Left ventricle myocardium inferior (tissue), 1 donor: ENCODE measurements around the gene SIGMAR1. TPM values are rescaled to one million over a fixed set of nuclear protein-coding genes. Genes with fewer than 3 reads are reported as not detected.

Experiments
- DNase-seq: peaks from one replicate; pipeline ENCODE4 v3.0.0-alpha.2; 2020
- H3K27ac ChIP-seq: fragments of 200-600 bp; replicated peaks from 2 replicates; pipeline ENCODE4 v1.8.0; 2021
- H3K27me3 ChIP-seq: fragments of 200-600 bp; 2 replicates; pipeline ENCODE4 v1.8.0; 2021; ENCODE audit warnings: low read depth
- H3K36me3 ChIP-seq: fragments of 200-600 bp; 2 replicates; pipeline ENCODE4 v1.8.0; 2021
- H3K4me1 ChIP-seq: fragments of 200-600 bp; 2 replicates; pipeline ENCODE4 v1.8.0; 2021
- H3K4me3 ChIP-seq: fragments of 200-600 bp; 2 replicates; pipeline ENCODE4 v1.8.0; 2021; ENCODE audit warnings: mild to moderate bottlenecking, moderate library complexity
- H3K9me3 ChIP-seq: fragments of 200-600 bp; replicated peaks from 2 replicates; pipeline ENCODE4 v1.8.0; 2021
- CTCF ChIP-seq: fragments of 200-600 bp; IDR thresholded peaks from 2 replicates; pipeline ENCODE4 v1.8.0; 2021; ENCODE audit warnings: antibody characterized with exemption, mild to moderate bottlenecking, borderline replicate concordance
- intact Hi-C: fragments of 100-400 bp; cut with micrococcal nuclease; formaldehyde crosslinking; loops from one replicate; pipeline ENCODE4 v1.11.0; 2022
- total RNA-seq: library from RNA; stranded (reverse); fragmentation: NEBNext Ultra II Directional; extraction: Animal tissue kit (Norgen Biotek cat#: 25700); gene quantifications from one replicate; pipeline ENCODE4 v1.2.1, GENCODE V29; 2021
- donor health status: DM: no; HTN: yes; CAD: no; lungs with severe emphysema.

Gene SIGMAR1
- total RNA-seq, 1 donor from 2014 or later = 20.0 TPM

GRCh38 chr9:34611811-34612787 is 25.5 kb downstream of the SIGMAR1 start, which contains the start of gene RPP25L:
RPP25L (minus strand) TSS chr9:34612097; CDS start chr9:34611296, 801 bp downstream.
- TF ChIP-seq CTCF = no peak

GRCh38 chr9:34611251-34611810 is 26.3 kb downstream of the SIGMAR1 start:
- peaks cover 30% of the 10 kb centered on the region for H3K36me3 ChIP-seq
- H3K4me1 ChIP-seq = peaks cover 33% of the 10 kb centered on the region
- no peak for TF ChIP-seq CTCF
- H3K4me3 ChIP-seq = peak overlapping the region; percentile 89
- no peak for DNase-seq
- intact Hi-C loops = no loop called here
- peak overlapping the region; percentile 95 for H3K27ac ChIP-seq
- H3K27me3 ChIP-seq = no peaks in the 10 kb centered on the region
- no peaks in the 10 kb centered on the region for H3K9me3 ChIP-seq

More at GRCh38 chr9:34611811-34612787, 25.5 kb downstream of the SIGMAR1 start, which contains the start of gene RPP25L:
- Histone ChIP-seq H3K27me3 (no peaks in the 10 kb centered on the region), H3K4me1 (peaks cover 33% of the 10 kb centered on the region), H3K4me3 (peak within 1 kb of the TSS; percentile 89), H3K36me3 (peaks cover 37% of the 10 kb centered on the region), H3K9me3 (no peaks in the 10 kb centered on the region), H3K27ac (peak within 1 kb of the TSS; percentile 95)
- DNase-seq = peak; percentile 87
- intact Hi-C loops = no loop called here

- no peak for DNase-seq
- H3K4me3 ChIP-seq = peak overlapping the region; percentile 89
- no peaks in the 10 kb centered on the region for H3K27me3 ChIP-seq
- H3K27ac ChIP-seq = peak overlapping the region; percentile 95
- no peaks in the 10 kb centered on the region for H3K9me3 ChIP-seq
- peaks cover 33% of the 10 kb centered on the region for H3K4me1 ChIP-seq
- peaks cover 23% of the 10 kb centered on the region for H3K36me3 ChIP-seq
- TF ChIP-seq CTCF = no peak
- intact Hi-C loops = no loop called here
Measured at GRCh38 chr9:34610434-34611206, 27.0 kb downstream of the SIGMAR1 start.

- no peak for TF ChIP-seq CTCF
Measured at GRCh38 chr9:34607331-34607730, 30.3 kb downstream of the SIGMAR1 start.

GRCh38 chr9:34606905-34607304 is 30.7 kb downstream of the SIGMAR1 start:
- no peak for DNase-seq
- Histone ChIP-seq H3K4me3 (no peak overlapping the region), H3K27ac (no peak overlapping the region), H3K36me3 (no peaks in the 10 kb centered on the region), H3K27me3 (no peaks in the 10 kb centered on the region), H3K4me1 (peaks cover 22% of the 10 kb centered on the region), H3K9me3 (no peaks in the 10 kb centered on the region)
- TF ChIP-seq CTCF = no peak
- intact Hi-C loops = loop anchor here (10.0 kb wide), 1 partner anchor 202 kb away; no protein-coding TSS in a partner anchor

More at GRCh38 chr9:34607331-34607730, 30.3 kb downstream of the SIGMAR1 start:
- Histone ChIP-seq H3K9me3 (no peaks in the 10 kb centered on the region), H3K4me1 (peaks cover 24% of the 10 kb centered on the region), H3K4me3 (no peak overlapping the region), H3K27ac (no peak overlapping the region), H3K36me3 (no peaks in the 10 kb centered on the region), H3K27me3 (no peaks in the 10 kb centered on the region)
- DNase-seq = no peak
- intact Hi-C loops = loop anchor here (10.0 kb wide), 1 partner anchor 203 kb away; no protein-coding TSS in a partner anchor
